GM12878 (cell line): ENCODE measurements around the gene THSD8. TPM values are rescaled to one million over a fixed set of nuclear protein-coding genes. Genes with fewer than 3 reads are reported as not detected.
A peak's percentile ranks its signal among the peaks of the same experiment; 100 is the strongest.

ENCODE experiments used
- BHLHE40 ChIP-seq, 2 experiments: fragments of 450-650 bp in 1 of 2; IDR thresholded peaks; 2 replicates each; pipeline ENCODE4 v1.6.1; 2011 to 2017; ENCODE audit warnings: low read depth in 2 of 2, borderline replicate concordance in 1 of 2, improper control_type of control experiment in 1 of 2, low read length in 1 of 2, mild to moderate bottlenecking in 1 of 2
- CREM ChIP-seq: IDR thresholded peaks from 2 replicates; pipeline ENCODE4 v1.6.1; 2014; ENCODE audit warnings: antibody characterized with exemption, low read depth
- JUNB ChIP-seq: IDR thresholded peaks from 2 replicates; pipeline ENCODE4 v1.6.1; 2016; ENCODE audit warnings: antibody characterized with exemption, mild to moderate bottlenecking
- LARP7 ChIP-seq: fragments of 450-650 bp; IDR thresholded peaks from 2 replicates; pipeline ENCODE4 v1.6.1; 2017; ENCODE audit warnings: mild to moderate bottlenecking
- NFIC ChIP-seq: IDR thresholded peaks from 2 replicates; pipeline ENCODE4 v1.6.1; 2012; ENCODE audit warnings: low read depth, mild to moderate bottlenecking, inconsistent platforms, low read length, moderate library complexity
- NR2F1 ChIP-seq: fragments of 450-650 bp; conservative IDR thresholded peaks from 2 replicates; pipeline ENCODE4 v1.6.1; 2017; ENCODE audit warnings: mild to moderate bottlenecking
- POLR2A ChIP-seq: IDR thresholded peaks from 2 replicates; pipeline ENCODE4 v1.6.1; 2011; ENCODE audit warnings: low read depth, mild to moderate bottlenecking, low read length
- RAD51 ChIP-seq: fragments of 450-650 bp; IDR thresholded peaks from 2 replicates; pipeline ENCODE4 v1.6.1; 2016; ENCODE audit warnings: moderate library complexity, mild to moderate bottlenecking, inconsistent platforms
- USF2 ChIP-seq: IDR thresholded peaks from 2 replicates; pipeline ENCODE4 v1.6.1; 2011; ENCODE audit warnings: low read depth, low read length, improper control_type of control experiment, borderline replicate concordance
- ZNF687 ChIP-seq: fragments of 450-650 bp; IDR thresholded peaks from 2 replicates; pipeline ENCODE4 v1.6.1; 2017; ENCODE audit warnings: mild to moderate bottlenecking, moderate library complexity
- ZZZ3 ChIP-seq: IDR thresholded peaks from 2 replicates; pipeline ENCODE4 v1.6.1; 2011; ENCODE audit warnings: low read depth; ENCODE audit not compliant: control insufficient read depth, insufficient read length
- polyA plus RNA-seq, 11 experiments: library from polyadenylated mRNA; depleted of rRNA in 4 of 11; unstranded in 6 of 11; stranded (reverse) in 5 of 11; fragments of >200 nt; fragmentation: Nextera tagmentation in 4 of 11; fragmentation: Illumina TruSeq in 1 of 11; extraction: Ambion mirVana in 4 of 11; extraction: Trizol in 1 of 11; gene quantifications; 1 replicate in 1 of 11; 2 replicates in 10 of 11; pipeline versions ENCODE4 v1.2.1 to v1.2.3, GENCODE V29; 2011 to 2016; ENCODE audit warnings: inconsistent platforms in 2 of 11, missing spikeins in 2 of 11, low read depth in 1 of 11
- total RNA-seq, 4 experiments: library from RNA; depleted of rRNA in 3 of 4; stranded (reverse); fragments of >200 nt in 3 of 4; fragmentation: Illumina TruSeq in 1 of 4; extraction: Trizol in 1 of 4; gene quantifications; 2 replicates each; pipeline versions ENCODE4 v1.2.1 to v1.2.3, GENCODE V29; 2013 to 2021

The THSD8 gene
- total and polyA plus RNA-seq, 10 of the 15 experiments (the other 5 are each of a cell fraction or from before 2014, with no cell fraction given), result 0.24 to 32.3 (median 21.3) TPM; not detected in 2

- peak; percentile 84 for TF ChIP-seq RAD51
- no peak for TF ChIP-seq JUNB
- TF ChIP-seq CREM, result no peak
- TF ChIP-seq ZZZ3, result no peak
- TF ChIP-seq BHLHE40 (IDR thresholded peaks at IDR 0.05; ENCODE audit: borderline replicate concordance in 1 of 2, low read depth in 2 of 2, low read length in 1 of 2), result peak in 1 of 2 experiments; percentile 75; a peak in 2 of 4 replicates
- no peak for TF ChIP-seq NR2F1
- TF ChIP-seq LARP7, result 0 out of 2 replicates have a peak, but pooled peaks have one; percentile 53
- TF ChIP-seq USF2, result peak; percentile 37
- 0 out of 2 replicates have a peak, but pooled peaks have one; percentile 36 for TF ChIP-seq ZNF687
- TF ChIP-seq POLR2A, result peak; percentile 44; the same call in 1 of the 2 replicates
- no peak for TF ChIP-seq NFIC
- TF ChIP-seq, all 136 proteins: peak for 10
These were observed 27.0 kb upstream of the THSD8 start, which contains the start of gene HOOK2 (continued) for GRCh38 chr19:12774588-12775555.
